H1 (cell line): ENCODE data around the gene REM1. TPM values are rescaled to one million over a fixed set of nuclear protein-coding genes. Genes with fewer than 3 reads are reported as not detected.

Experiments used
- CTCF ChIA-PET: fragments of 300-600 bp; sonication (Branson Sonifier 250); formaldehyde crosslinking; loops from one replicate; lab custom pipeline; 2021; ENCODE audit not compliant: partially characterized antibody; lab: Charles Lee
- POLR2A ChIA-PET: fragments of 300-600 bp; sonication (Branson Sonifier 250); formaldehyde crosslinking; loops from one replicate; lab custom pipeline; 2021; ENCODE audit warnings: inconsistent platforms; ENCODE audit not compliant: partially characterized antibody; lab: Charles Lee
- DNase-seq, 2 experiments: peaks; one replicate each; pipeline versions ENCODE4 v3.0.0 to v3.0.0-alpha.2; 2010 to 2022; ENCODE audit warnings: low spot score in 2 of 2, low read depth in 1 of 2, mixed read lengths in 1 of 2
- FAIRE-seq: peaks from 2 replicates; lab custom pipeline; 2011; peaks lifted over from hg19 to GRCh38; lab: Jason Lieb, UNC
- H2AFZ ChIP-seq: 2 replicates; pipeline ENCODE4 v1.8.1; 2012; ENCODE audit warnings: low read length, inconsistent platforms
- H2AK5ac ChIP-seq: 2 replicates; pipeline ENCODE4 v1.6.1; 2013; ENCODE audit warnings: low read depth, low read length
- H2BK120ac ChIP-seq: replicated peaks from 2 replicates; pipeline ENCODE3; 2013; ENCODE audit warnings: low read depth, low read length, inconsistent platforms
- H2BK12ac ChIP-seq: 2 replicates; pipeline ENCODE4 v1.6.1; 2013; ENCODE audit warnings: low read depth, low read length
- H2BK15ac ChIP-seq: 2 replicates; pipeline ENCODE4 v1.6.1; 2013; ENCODE audit warnings: low read length
- H2BK20ac ChIP-seq: 2 replicates; pipeline ENCODE4 v1.6.1; 2013; ENCODE audit warnings: low read length
- H2BK5ac ChIP-seq: 2 replicates; pipeline ENCODE4 v1.6.1; 2013; ENCODE audit warnings: low read depth, low read length
- H3K14ac ChIP-seq: 2 replicates; pipeline ENCODE4 v1.6.1; 2013; ENCODE audit warnings: inconsistent platforms; ENCODE audit not compliant: insufficient read length
- H3K18ac ChIP-seq: 2 replicates; pipeline ENCODE4 v1.6.1; 2013; ENCODE audit warnings: low read length; ENCODE audit errors: extremely low read depth
- H3K23ac ChIP-seq: 2 replicates; pipeline ENCODE4 v1.6.1; 2013; ENCODE audit warnings: inconsistent platforms; ENCODE audit not compliant: insufficient read length
- H3K23me2 ChIP-seq: 2 replicates; pipeline ENCODE4 v1.6.1; 2013; ENCODE audit warnings: low read depth, low read length
- H3K27ac ChIP-seq: 2 replicates; pipeline ENCODE4 v1.6.1; 2011; ENCODE audit warnings: low read depth, low read length, inconsistent platforms
- H3K27me3 ChIP-seq, 4 experiments: replicated peaks in 1 of 4; 1 replicate in 1 of 4; 2 replicates in 3 of 4; pipeline versions ENCODE4 v1.6.1 to v1.8.1; 2011 to 2013; ENCODE audit warnings: low read length in 3 of 4, mild to moderate bottlenecking in 3 of 4, inconsistent platforms in 2 of 4, mixed read lengths in 2 of 4, moderate library complexity in 1 of 4; ENCODE audit not compliant: control insufficient read depth in 3 of 4, insufficient read depth in 3 of 4; ENCODE audit errors: extremely low read depth in 1 of 4
- H3K36me3 ChIP-seq, 4 experiments: 2 replicates each; pipeline versions ENCODE4 v1.6.1 to v1.8.1; 2011 to 2013; ENCODE audit warnings: mild to moderate bottlenecking in 4 of 4, low read length in 3 of 4, moderate library complexity in 2 of 4, control low read depth in 1 of 4, inconsistent platforms in 1 of 4; ENCODE audit not compliant: insufficient read depth in 4 of 4, control insufficient read depth in 2 of 4
- H3K4ac ChIP-seq: replicated peaks from 2 replicates; pipeline ENCODE3; 2013; ENCODE audit warnings: low read length, low read depth, mixed read lengths, inconsistent platforms; ENCODE audit not compliant: insufficient read length
- H3K4me1 ChIP-seq, 4 experiments: replicated peaks in 1 of 4; 1 replicate in 1 of 4; 2 replicates in 3 of 4; pipeline versions ENCODE4 v1.6.1 to v1.8.1; 2011 to 2013; ENCODE audit warnings: low read length in 3 of 4, inconsistent platforms in 2 of 4, mixed read lengths in 1 of 4; ENCODE audit not compliant: insufficient read depth in 4 of 4, control insufficient read depth in 3 of 4
- H3K4me2 ChIP-seq, 2 experiments: 2 replicates each; pipeline versions ENCODE4 v1.6.1 to v1.8.1; 2011 to 2013; ENCODE audit warnings: low read depth in 2 of 2, low read length in 2 of 2, control low read depth in 1 of 2, inconsistent platforms in 1 of 2, mild to moderate bottlenecking in 1 of 2; ENCODE audit not compliant: insufficient read depth in 1 of 2
- H3K4me3 ChIP-seq, 4 experiments: fragments of 200-600, 300-600 bp in 1 of 4; sonication (generic), shearing (Covaris generic), sonication (Bioruptor Twin) in 1 of 4; 2 replicates each; pipeline versions ENCODE4 v1.5.1 to v1.8.1; 2011 to 2016; ENCODE audit warnings: low read length in 4 of 4, low read depth in 3 of 4, control low read depth in 2 of 4, inconsistent platforms in 2 of 4, mild to moderate bottlenecking in 2 of 4, mixed read lengths in 1 of 4, moderate library complexity in 1 of 4; ENCODE audit not compliant: insufficient read depth in 2 of 4; ENCODE audit errors: extremely low read depth in 1 of 4
- H3K56ac ChIP-seq: replicated peaks from 2 replicates; pipeline ENCODE3; 2013; ENCODE audit warnings: low read depth, mild to moderate bottlenecking, mixed read lengths, low read length, inconsistent platforms; ENCODE audit not compliant: insufficient read length
- H3K79me1 ChIP-seq: 2 replicates; pipeline ENCODE4 v1.6.1; 2013; ENCODE audit warnings: low read depth, low read length, control low read depth
- H3K79me2 ChIP-seq, 2 experiments: 2 replicates each; pipeline versions ENCODE4 v1.6.1 to v1.8.1; 2012 to 2013; ENCODE audit warnings: low read length in 2 of 2, mild to moderate bottlenecking in 2 of 2, inconsistent platforms in 1 of 2; ENCODE audit not compliant: insufficient read depth in 2 of 2, control insufficient read depth in 1 of 2
- H3K9ac ChIP-seq, 4 experiments: replicated peaks in 1 of 4; 1 replicate in 1 of 4; 2 replicates in 3 of 4; pipeline versions ENCODE4 v1.6.1 to v1.8.1; 2011 to 2013; ENCODE audit warnings: low read depth in 3 of 4, low read length in 3 of 4, control low read depth in 2 of 4, mild to moderate bottlenecking in 2 of 4, moderate library complexity in 2 of 4, inconsistent platforms in 1 of 4; ENCODE audit errors: extremely low read depth in 1 of 4
- H3K9me3 ChIP-seq, 2 experiments: 2 replicates each; pipeline versions ENCODE4 v1.6.1 to v1.8.1; 2012 to 2013; ENCODE audit warnings: mild to moderate bottlenecking in 2 of 2, moderate library complexity in 2 of 2, control low read depth in 1 of 2, inconsistent platforms in 1 of 2, low read depth in 1 of 2, low read length in 1 of 2, mixed read lengths in 1 of 2; ENCODE audit not compliant: insufficient read depth in 2 of 2
- H4K20me1 ChIP-seq, 2 experiments: replicated peaks in 1 of 2; 2 replicates each; pipeline versions ENCODE3 to v1.8.1; 2011 to 2013; ENCODE audit warnings: inconsistent platforms in 2 of 2, low read length in 2 of 2, mild to moderate bottlenecking in 1 of 2; ENCODE audit not compliant: insufficient read depth in 2 of 2, control insufficient read depth in 1 of 2
- H4K5ac ChIP-seq: 2 replicates; pipeline ENCODE4 v1.6.1; 2013; ENCODE audit warnings: low read length, low read depth, mixed read lengths, inconsistent platforms; ENCODE audit not compliant: insufficient read length
- H4K8ac ChIP-seq: 2 replicates; pipeline ENCODE4 v1.8.0; 2013; ENCODE audit warnings: mild to moderate bottlenecking, moderate library complexity, low read length, inconsistent platforms; ENCODE audit not compliant: insufficient read depth; ENCODE audit errors: extremely low read depth
- H4K91ac ChIP-seq: replicated peaks from 2 replicates; pipeline ENCODE3; 2013; ENCODE audit warnings: low read length, mixed read lengths, inconsistent platforms; ENCODE audit not compliant: insufficient read length
- ASH2L ChIP-seq: fragments of 200-600, 300-600 bp; sonication (generic); IDR thresholded peaks from one replicate; pipeline ENCODE4 v1.7.1; 2017; ENCODE audit warnings: low read length
- ATF3 ChIP-seq: IDR thresholded peaks from 2 replicates; pipeline ENCODE4 v1.6.1; 2011; ENCODE audit warnings: low read depth, mild to moderate bottlenecking, low read length; ENCODE audit not compliant: insufficient read depth
- E2F6 ChIP-seq: IDR thresholded peaks from 2 replicates; pipeline ENCODE4 v1.6.1; 2012; ENCODE audit warnings: inconsistent platforms
- HDAC2 ChIP-seq, 2 experiments: fragments of 300-600 bp in 1 of 2; sonication (generic) in 1 of 2; IDR thresholded peaks; 2 replicates each; pipeline ENCODE4 v1.6.1; 2011 to 2012; ENCODE audit warnings: low read depth in 2 of 2, low read length in 2 of 2, mild to moderate bottlenecking in 2 of 2, moderate library complexity in 2 of 2, borderline replicate concordance in 1 of 2, inconsistent platforms in 1 of 2
- MAFK ChIP-seq: IDR thresholded peaks from 2 replicates; pipeline ENCODE4 v1.6.1; 2012; ENCODE audit warnings: low read depth, mild to moderate bottlenecking, improper control_type of control experiment, low read length
- RAD21 ChIP-seq, 2 experiments: IDR thresholded peaks in 1 of 2; conservative IDR thresholded peaks in 1 of 2; 2 replicates each; pipeline ENCODE4 v1.6.1; 2011; ENCODE audit warnings: low read depth in 2 of 2, low read length in 2 of 2, improper control_type of control experiment in 1 of 2, inconsistent platforms in 1 of 2, mild to moderate bottlenecking in 1 of 2, moderate library complexity in 1 of 2
- SIRT6 ChIP-seq: IDR thresholded peaks from one replicate; pipeline ENCODE4 v1.7.1; 2012; ENCODE audit warnings: low read length, inconsistent platforms
- SUZ12 ChIP-seq: fragments of 200-600 bp; sonication (generic); IDR thresholded peaks from 2 replicates; pipeline ENCODE4 v1.6.1; 2012; ENCODE audit warnings: mild to moderate bottlenecking, inconsistent platforms, low read length, moderate library complexity, mixed read lengths
- YY1 ChIP-seq: IDR thresholded peaks from 2 replicates; pipeline ENCODE4 v1.6.1; 2011; ENCODE audit warnings: low read depth, mild to moderate bottlenecking, low read length
- ZNF274 ChIP-seq: IDR thresholded peaks from 2 replicates; pipeline ENCODE4 v1.7.0; 2012; ENCODE audit warnings: low read length, borderline replicate concordance; ENCODE audit errors: extremely low read depth
- WGBS, 2 experiments: shearing (Covaris generic) in 1 of 2; methylation state at CpG; one replicate each; pipeline versions ENCODE4 v1.1.6 to v1.1.7; 2013 to 2015; ENCODE audit warnings: low lambda C conversion rate in 2 of 2, mixed read lengths in 2 of 2, inconsistent platforms in 1 of 2, low coverage in 1 of 2, missing lambda C conversion rate in 1 of 2; ENCODE audit not compliant: insufficient replicate concordance in 2 of 2, insufficient coverage in 1 of 2, insufficient read length in 1 of 2; ENCODE audit errors: extremely low coverage in 1 of 2, missing lambda C conversion rate in 1 of 2; 5-methylcytosine and 5-hydroxymethylcytosine counted together
- polyA plus RNA-seq, 7 experiments: library from polyadenylated mRNA; depleted of rRNA in 3 of 7; stranded (reverse) in 5 of 7; unstranded in 2 of 7; fragments of >200 nt in 5 of 7; fragments of 200-250 nt in 2 of 7; gene quantifications; 1 replicate in 5 of 7; 2 replicates in 1 of 7; 4 replicates in 1 of 7; pipeline versions ENCODE4 v1.2.1 to v1.2.3, GENCODE V29; 2011 to 2013; ENCODE audit warnings: missing spikeins in 2 of 7, mixed read lengths in 2 of 7
- total RNA-seq: library from RNA; stranded (reverse); fragmentation: NEBNext Ultra II Directional; extraction: Animal tissue kit (Norgen Biotek cat#: 25700); gene quantifications from 2 replicates; pipeline ENCODE4 v1.2.1, GENCODE V29; 2021
- TF ChIP-seq, protein P1 (sequence below): IDR thresholded peaks from 2 replicates; pipeline ENCODE4 v1.6.1; 2011; ENCODE audit warnings: low read length, improper control_type of control experiment

Gene REM1
- total and polyA plus RNA-seq, 2 of the 8 experiments (the other 6 are each of a cell fraction or from before 2014, with no cell fraction given), result 0.05 TPM; not detected in 1

GRCh38 chr20:31522731-31523130 lies 47.6 kb downstream of the REM1 start:
- no peak for FAIRE-seq
- no peak overlapping the region for H2BK15ac ChIP-seq
- H3K56ac ChIP-seq, result no peak overlapping the region
- no peak overlapping the region for H4K8ac ChIP-seq
- no peak for TF ChIP-seq SUZ12
- no peak for TF ChIP-seq ATF3
- TF ChIP-seq E2F6, result no peak
- TF ChIP-seq ASH2L, result no peak
- no peak for TF ChIP-seq ZNF274
- no peak for TF ChIP-seq MAFK
- no peak for TF ChIP-seq SIRT6
- TF ChIP-seq, protein P1, sequence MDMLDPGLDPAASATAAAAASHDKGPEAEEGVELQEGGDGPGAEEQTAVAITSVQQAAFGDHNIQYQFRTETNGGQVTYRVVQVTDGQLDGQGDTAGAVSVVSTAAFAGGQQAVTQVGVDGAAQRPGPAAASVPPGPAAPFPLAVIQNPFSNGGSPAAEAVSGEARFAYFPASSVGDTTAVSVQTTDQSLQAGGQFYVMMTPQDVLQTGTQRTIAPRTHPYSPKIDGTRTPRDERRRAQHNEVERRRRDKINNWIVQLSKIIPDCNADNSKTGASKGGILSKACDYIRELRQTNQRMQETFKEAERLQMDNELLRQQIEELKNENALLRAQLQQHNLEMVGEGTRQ, result no peak
- TF ChIP-seq HDAC2 (IDR thresholded peaks at IDR 0.05; ENCODE audit: borderline replicate concordance in 1 of 2, low read depth in 2 of 2, low read length in 2 of 2), result no peak
- no peak for TF ChIP-seq YY1
- no peak for TF ChIP-seq RAD21 (IDR thresholded peaks at IDR 0.05 in 1 of 2, conservative IDR thresholded peaks at IDR 0.05 in 1 of 2; ENCODE audit: low read depth in 2 of 2, low read length in 2 of 2)
- TF ChIP-seq, all 59 proteins: peak for 0
- peaks cover 0 to 38% of the 10 kb centered on the region in 2 experiments; a peak in 2 of 4 replicates for H3K79me2 ChIP-seq
- H3K23me2 ChIP-seq, result no peaks in the 10 kb centered on the region
- H2BK20ac ChIP-seq, result no peak overlapping the region
- H2BK12ac ChIP-seq, result no peak overlapping the region
- 93% methylated on average over 6 of the region's 6 CpGs; no CpG with 5 or more reads in 1 of the 2 experiments for WGBS, 2 experiments
- H3K27ac ChIP-seq, result no peak overlapping the region
- no peak overlapping the region for H3K4me2 ChIP-seq
- no peak overlapping the region for H4K91ac ChIP-seq
- H2BK5ac ChIP-seq, result no peak overlapping the region
- no peak for DNase-seq
- peaks cover 6 to 15% of the 10 kb centered on the region in 2 experiments for H4K20me1 ChIP-seq
- no peaks in the 10 kb centered on the region for H3K27me3 ChIP-seq
- H2AK5ac ChIP-seq, result no peak overlapping the region
- ChIA-PET CTCF (interaction anchor here (0.7 to 4.2 kb wide), 4 partner anchors 28 to 90 kb away, joined by 3 to 17 read pairs (median 10); no protein-coding TSS in a partner anchor), POLR2A (interaction anchor here (1.0 kb wide), 1 partner anchor 16 kb away, joined by 4 read pairs; no protein-coding TSS in a partner anchor)
- no peak overlapping the region for H2BK120ac ChIP-seq
- H4K5ac ChIP-seq, result no peak overlapping the region
- no peak overlapping the region for H3K18ac ChIP-seq
- H3K79me1 ChIP-seq, result peaks cover 3% of the 10 kb centered on the region
- no peak overlapping the region for H2AFZ ChIP-seq
- no peak overlapping the region for H3K4me3 ChIP-seq
- no peak overlapping the region for H3K9ac ChIP-seq
- H3K23ac ChIP-seq, result no peak overlapping the region
- H3K4ac ChIP-seq, result no peak overlapping the region
- no peak overlapping the region for H3K14ac ChIP-seq
- peaks cover 4 to 9% (median 7%) of the 10 kb centered on the region in 4 experiments; a peak in 5 of 8 replicates for H3K36me3 ChIP-seq
- H3K9me3 ChIP-seq, result no peaks in the 10 kb centered on the region
- H3K4me1 ChIP-seq, result no peaks in the 10 kb centered on the region
